NCI-H2196 (cell line): Measurements from ENCODE around the gene TAF3.
"Not testable (repeated sequence)": the region's sequence is repeated elsewhere in the genome, so short reads cannot be mapped to it uniquely, and the experiment has no call there.

Experiments
- DNase-seq: peaks from one replicate; lab custom pipeline; 2025; ENCODE audit not compliant: unreplicated experiment; lab: John Stamatoyannopoulos, UW

Gene TAF3

DNA sequence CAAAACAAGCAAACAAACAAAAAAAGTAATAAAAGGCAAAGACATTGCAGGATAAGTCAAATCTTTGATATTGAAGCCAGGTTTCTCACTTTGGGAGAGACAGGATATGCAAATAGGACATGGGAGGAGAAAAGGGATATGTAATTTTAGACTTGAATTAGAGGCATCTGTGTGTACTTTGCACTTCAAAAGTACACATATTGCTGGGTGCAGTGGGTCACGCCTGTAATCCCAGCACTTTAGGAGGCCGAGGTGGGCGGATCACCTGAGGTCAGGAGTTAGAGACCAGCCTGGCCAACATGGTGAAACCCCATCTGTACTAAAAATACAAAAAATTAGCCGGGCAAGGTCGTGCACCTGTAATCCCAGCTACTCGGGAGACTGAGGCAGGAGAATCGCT lies 6.6 kb upstream of the TAF3 start:
- not testable (repeated sequence) for DNase-seq

DNA sequence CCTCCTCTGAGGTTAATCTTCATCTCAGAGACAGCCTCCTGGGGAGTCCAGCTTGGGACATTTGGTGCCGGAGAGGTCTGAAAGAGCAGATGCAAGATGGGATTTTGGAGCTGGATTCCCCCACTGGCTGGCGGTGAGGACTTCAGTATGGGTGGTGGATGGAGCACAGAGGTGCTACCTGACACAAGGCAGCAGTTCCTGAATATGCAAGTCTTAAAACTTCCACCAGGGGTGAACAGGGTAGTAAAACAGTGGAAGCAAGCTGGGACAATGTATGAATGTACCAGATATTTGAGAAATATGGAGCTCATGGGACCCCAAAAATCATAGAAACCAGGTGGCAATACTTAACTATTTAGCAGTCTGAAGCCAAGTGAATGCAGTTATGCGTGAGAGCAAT lies 4.8 kb upstream of the TAF3 start:
- DNase-seq, result no peak

DNA sequence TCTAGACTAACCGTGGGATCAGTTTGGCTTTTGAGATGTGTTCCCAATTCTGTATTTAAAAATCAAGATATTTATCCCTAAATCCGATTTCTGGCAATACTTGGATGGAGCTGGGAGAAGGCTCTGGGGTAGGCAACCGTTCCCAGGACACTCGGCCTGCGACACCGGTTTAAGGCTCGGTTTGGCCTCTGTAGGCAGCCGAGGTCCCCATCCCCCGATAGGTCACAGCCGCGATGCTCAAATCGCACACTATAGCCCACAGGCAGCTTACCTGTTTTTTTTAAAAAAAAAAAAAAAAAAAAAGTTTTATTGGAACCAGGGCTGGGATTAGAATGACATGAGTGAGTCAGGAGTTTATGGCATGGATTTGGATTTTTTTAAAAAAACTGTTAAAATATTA lies 729 bp upstream of the TAF3 start:
- no peak for DNase-seq

- no peak for DNase-seq
Observed at GRCh38 chr10:7817984-7818294, 366 bp upstream of the TAF3 start.

DNA sequence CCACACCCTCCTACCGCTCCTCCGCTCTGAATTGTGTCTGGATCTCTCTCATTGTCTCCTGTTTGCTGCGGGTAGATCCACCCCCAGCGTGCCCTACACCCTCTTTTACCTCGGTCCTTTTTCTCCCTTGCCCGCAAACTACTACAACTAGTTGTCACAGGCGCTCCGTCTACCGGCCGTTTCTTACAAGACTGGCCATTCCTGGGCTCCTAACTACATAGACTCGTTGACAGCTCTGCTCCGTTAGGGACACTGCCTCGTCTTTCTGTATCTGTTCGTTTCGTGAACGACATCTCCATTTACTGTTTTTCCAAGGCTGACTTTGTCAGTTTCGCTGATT lies 786 bp downstream of the TAF3 start:
- DNase-seq, result peak; percentile 2

GRCh38 chr10:7824251-7824650 lies 5.9 kb downstream of the TAF3 start:
- no peak for DNase-seq

- DNase-seq, result no peak
Observed at GRCh38 chr10:7826971-7827370, 8.7 kb downstream of the TAF3 start.

- no peak for DNase-seq
Observed at GRCh38 chr10:7829289-7829834, 11.1 kb downstream of the TAF3 start.

GRCh38 chr10:7832060-7832459 lies 13.8 kb downstream of the TAF3 start:
- DNase-seq, result no peak

DNA sequence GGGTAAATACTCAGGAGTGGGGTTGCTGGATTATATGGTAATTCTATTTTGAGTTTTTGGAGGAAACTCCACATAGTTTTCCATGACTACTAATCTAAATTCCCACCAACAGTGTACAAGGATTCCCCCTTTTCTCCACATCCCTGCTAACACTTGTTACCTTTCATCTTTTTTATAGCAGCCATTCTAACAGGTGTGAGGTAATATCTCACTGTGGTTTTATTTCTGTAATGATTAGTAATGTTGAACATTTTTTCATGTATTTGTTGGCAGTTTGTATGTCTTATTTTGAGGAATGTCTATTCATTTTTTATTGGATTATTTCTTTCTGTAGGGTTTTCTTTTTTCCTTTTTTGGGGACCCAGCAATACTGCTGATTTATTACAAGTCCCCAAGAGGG lies 14.9 kb downstream of the TAF3 start:
- DNase-seq, result no peak

- no peak for DNase-seq
Observed at GRCh38 chr10:7834262-7834661, 16.0 kb downstream of the TAF3 start.

DNA sequence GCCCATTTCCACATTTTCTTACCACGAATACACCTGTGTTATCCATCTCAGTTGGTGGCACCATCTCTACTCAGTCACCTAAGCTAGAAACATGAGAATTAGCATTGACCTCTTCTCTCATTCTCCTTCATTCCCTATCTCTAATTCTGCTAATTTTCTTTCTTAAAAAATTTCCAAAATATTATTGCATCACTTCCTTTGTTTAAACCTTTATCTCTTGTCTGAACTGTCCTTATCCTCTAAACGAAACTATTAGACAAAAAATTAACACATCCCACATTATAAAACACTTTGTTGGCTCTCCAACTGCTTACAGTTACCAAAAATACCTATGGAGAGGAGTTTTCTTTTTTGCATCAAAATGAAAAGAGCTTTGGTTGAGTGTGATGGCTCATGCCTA lies 18.3 kb downstream of the TAF3 start:
- no peak for DNase-seq

GRCh38 chr10:7846591-7846990 lies 28.3 kb downstream of the TAF3 start:
- DNase-seq, result no peak

DNA sequence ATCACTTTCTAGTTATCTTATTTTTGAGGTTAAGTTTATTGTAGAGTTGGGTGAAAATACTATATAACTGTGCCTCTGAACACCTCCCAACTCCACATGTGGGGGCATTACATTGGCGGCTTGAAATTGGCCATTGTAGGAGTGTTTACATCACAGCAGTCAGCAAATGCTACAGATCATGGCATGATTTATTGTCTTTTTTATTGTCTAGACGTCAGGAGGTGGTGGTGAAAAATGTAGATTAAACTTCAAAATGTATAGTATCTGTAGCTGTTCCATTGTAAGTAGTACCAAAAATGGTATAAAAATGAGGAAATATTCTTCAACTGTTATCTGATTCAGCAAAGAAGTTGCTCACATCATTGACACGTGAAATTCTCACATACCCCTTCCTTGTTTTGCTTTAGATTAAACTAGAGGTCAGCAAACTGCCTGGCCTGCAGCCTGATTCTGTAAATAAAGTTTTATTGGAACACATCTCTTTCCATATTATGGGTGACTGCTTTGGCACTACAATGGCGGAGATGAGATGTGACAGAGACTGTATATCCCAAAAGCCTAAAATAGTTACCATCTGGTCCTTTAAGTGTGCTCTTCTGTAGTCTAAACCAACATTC lies 35.0 kb downstream of the TAF3 start:
- DNase-seq, result no peak

DNA sequence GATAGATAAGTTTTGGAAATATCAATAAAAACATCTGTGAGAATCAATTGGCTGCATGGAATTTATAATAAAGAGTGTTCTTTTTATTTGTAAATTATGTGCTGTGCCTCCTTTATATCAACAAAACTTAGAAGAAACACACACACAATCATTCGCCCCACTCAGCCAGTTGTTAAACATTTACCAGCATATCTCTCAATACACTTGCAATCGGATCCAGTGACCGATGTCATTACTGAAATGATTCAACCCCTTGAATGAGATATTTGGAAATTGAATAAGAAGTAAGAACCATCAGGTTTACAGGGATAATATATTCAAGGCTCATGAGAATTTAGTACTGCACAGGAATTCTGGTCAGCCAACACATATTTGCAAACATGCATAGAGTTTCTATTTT lies 35.6 kb downstream of the TAF3 start:
- no peak for DNase-seq

DNA sequence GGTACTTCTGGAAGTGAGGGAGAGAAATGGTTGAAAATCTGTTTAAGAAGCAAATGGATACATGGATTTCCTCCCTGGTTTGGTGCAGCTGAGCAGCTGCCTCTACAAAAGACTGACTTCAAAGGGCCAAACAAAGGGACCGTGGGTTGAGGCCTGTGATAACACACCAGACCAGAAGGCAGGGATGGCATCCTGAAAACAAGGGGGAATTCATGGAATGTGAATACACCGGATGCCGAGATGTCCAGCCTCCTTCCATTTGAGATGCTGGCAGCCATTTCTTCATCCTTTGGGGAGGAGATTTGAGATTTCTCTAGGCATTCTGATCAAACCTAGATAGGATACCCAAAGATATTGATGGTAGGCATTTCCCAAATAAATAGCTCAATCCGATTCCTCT lies 36.9 kb downstream of the TAF3 start:
- DNase-seq, result no peak

DNA sequence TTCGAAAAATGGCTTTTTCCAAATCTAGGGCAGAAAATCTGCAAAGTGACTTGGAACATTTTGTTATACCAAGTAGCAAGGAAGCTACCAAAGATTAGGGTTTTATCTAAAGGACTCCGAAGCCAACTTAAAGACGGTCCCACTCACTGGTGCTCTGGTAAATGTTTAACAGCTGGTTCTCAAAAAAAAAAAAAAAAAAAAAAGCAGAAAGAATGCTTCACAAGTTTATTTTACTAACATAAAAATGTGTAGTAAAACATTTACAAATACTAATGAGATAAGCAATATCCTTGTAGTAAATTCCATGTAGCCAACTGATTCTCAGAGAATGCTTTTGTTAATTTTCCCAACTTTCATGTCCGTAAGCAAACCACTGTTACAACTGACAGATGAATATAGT lies 38.4 kb downstream of the TAF3 start:
- no peak for DNase-seq

DNA sequence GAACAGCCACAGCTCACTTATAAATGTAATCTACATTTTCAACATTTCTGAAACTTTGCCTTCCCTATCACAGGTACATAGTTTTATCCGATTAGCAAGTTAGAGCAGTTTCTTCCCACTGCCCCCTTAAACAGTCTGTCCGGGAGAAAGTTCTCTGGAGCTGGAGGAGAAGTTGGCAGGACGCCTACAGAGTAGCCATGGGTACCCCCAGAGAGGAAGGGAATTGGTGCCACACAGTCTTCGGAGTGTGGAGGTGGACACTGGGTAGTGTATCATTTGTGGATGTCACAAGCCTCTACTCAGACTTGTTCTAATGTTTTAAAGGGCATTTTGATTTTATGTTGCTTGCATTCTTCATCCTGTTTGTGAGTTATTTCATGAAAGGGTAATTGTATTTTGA lies 39.0 kb downstream of the TAF3 start:
- DNase-seq, result no peak

- no peak for DNase-seq
Observed at GRCh38 chr10:7861509-7862120, 43.3 kb downstream of the TAF3 start.

DNA sequence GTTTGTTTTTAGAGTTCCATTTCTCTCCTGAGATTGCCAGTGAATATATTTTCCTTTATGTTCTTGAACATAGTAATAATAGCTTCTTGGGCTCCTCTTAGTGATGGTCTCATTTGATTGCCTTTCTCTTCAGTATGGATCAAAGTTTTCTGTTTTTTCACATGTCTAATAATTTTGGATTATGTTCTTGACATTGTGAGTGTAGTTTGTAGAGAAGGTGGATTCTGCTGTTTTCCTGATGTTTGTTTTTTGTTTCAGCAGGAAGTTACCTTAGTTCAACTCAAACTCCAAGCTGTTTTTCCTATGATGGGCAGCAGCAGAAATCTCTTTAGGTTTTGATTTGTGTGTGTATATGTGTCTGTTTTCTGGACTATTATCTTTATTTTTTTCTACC lies 43.8 kb downstream of the TAF3 start:
- DNase-seq, result no peak

DNA sequence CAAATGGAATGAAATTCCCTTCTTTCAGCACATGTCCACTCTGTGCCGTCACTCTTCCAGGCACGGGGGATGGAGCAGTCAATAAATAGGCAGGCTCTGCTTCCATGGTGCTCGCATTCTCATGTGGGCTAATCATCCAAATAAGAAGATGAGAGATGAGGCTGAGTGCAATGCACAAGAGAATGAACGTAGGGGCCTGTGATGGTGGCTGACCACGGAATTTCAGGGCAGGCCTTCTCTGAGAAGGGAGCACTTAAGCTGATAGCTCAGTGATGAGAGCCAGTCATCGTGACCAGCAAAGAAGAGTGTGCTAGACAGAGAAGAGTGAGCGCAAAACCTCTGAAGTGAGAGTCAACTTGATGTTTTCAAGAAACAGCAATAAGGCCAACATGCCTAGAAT lies 47.9 kb downstream of the TAF3 start:
- no peak for DNase-seq

GRCh38 chr10:7872041-7872442 lies 53.7 kb downstream of the TAF3 start:
- DNase-seq, result no peak

DNA sequence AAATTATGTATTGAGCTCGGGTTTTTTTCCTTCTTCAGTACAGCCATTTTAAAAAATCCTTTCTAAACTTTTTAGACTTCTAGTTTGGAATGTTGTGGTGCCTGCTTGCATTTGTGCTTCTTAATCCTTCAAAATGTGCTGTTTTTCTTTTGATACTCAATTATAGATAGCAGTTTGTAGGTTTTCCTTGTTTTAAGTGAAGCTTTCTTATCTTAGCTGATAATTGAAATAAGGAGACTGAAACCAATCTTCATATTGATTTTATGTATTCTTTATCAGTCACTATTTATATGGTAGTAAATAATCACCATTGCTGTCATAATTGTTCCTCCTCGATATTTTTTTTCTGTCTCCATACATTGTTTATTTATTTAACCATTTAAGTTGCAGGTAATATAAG lies 56.6 kb downstream of the TAF3 start:
- no peak for DNase-seq
